DOHH2 (cell line): ENCODE data around the gene KCNJ14.
"Not testable (repeated sequence)": the region's sequence is repeated elsewhere in the genome, so short reads cannot be mapped to it uniquely, and the experiment has no call there.

Source experiments
- EZH2phosphoT487 ChIP-seq: fragments of 200-600 bp; sonication (generic); IDR thresholded peaks from 2 replicates; pipeline ENCODE4 v1.6.1; 2017; ENCODE audit warnings: borderline replicate concordance, mild to moderate bottlenecking, antibody characterized with exemption, low read length, moderate library complexity, mixed read lengths
- TF ChIP-seq, protein P1 (sequence below): fragments of 200-600 bp; sonication (generic); IDR thresholded peaks from one replicate; pipeline ENCODE4 v1.5.1; 2014; ENCODE audit warnings: antibody characterized with exemption, mild to moderate bottlenecking, low read depth, low read length; ENCODE audit not compliant: poor library complexity, severe bottlenecking

GRCh38 chr19:48488478-48488877 lies 33.1 kb downstream of the KCNJ14 start:
- TF ChIP-seq, protein P1, sequence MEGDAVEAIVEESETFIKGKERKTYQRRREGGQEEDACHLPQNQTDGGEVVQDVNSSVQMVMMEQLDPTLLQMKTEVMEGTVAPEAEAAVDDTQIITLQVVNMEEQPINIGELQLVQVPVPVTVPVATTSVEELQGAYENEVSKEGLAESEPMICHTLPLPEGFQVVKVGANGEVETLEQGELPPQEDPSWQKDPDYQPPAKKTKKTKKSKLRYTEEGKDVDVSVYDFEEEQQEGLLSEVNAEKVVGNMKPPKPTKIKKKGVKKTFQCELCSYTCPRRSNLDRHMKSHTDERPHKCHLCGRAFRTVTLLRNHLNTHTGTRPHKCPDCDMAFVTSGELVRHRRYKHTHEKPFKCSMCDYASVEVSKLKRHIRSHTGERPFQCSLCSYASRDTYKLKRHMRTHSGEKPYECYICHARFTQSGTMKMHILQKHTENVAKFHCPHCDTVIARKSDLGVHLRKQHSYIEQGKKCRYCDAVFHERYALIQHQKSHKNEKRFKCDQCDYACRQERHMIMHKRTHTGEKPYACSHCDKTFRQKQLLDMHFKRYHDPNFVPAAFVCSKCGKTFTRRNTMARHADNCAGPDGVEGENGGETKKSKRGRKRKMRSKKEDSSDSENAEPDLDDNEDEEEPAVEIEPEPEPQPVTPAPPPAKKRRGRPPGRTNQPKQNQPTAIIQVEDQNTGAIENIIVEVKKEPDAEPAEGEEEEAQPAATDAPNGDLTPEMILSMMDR, result not testable (repeated sequence)
- not testable (repeated sequence) for TF ChIP-seq EZH2phosphoT487
